CD4-positive, alpha-beta T cell treated with Interleukin-1 beta for 1 hour (primary cell): ENCODE results near the gene SLC66A2.
"Not testable (repeated sequence)": the region's sequence is repeated elsewhere in the genome, so short reads cannot be mapped to it uniquely, and the experiment has no call there.

ENCODE experiments used
- DNase-seq, 2 donors: peaks; one replicate each; pipeline ENCODE4 v3.0.0-alpha.2; 2020 to 2022

The SLC66A2 gene

GRCh38 chr18:79951545-79952455 is at the start of gene SLC66A2:
Gene SLC66A2, minus strand, starts transcription at chr18:79951653. Its CDS starts 727 bp downstream, at chr18:79950926.
- peak; percentile 94 to 96 for DNase-seq

- DNase-seq = no peak
Measured at GRCh38 chr18:80000877-80001276, 49.4 kb upstream of the SLC66A2 start.

- DNase-seq = not testable (repeated sequence)
Measured at GRCh38 chr18:79999701-80000100, 48.2 kb upstream of the SLC66A2 start.

- DNase-seq = no peak
Measured at GRCh38 chr18:79991494-79991893, 40.0 kb upstream of the SLC66A2 start.

GRCh38 chr18:79989195-79989497 is 37.7 kb upstream of the SLC66A2 start:
- DNase-seq = no peak

- DNase-seq = peak; percentile 83 to 85
Measured at GRCh38 chr18:79988451-79989194, 37.2 kb upstream of the SLC66A2 start, which contains the start of gene TXNL4A. Gene TXNL4A, minus strand, starts transcription at chr18:79988563. Its CDS starts 171 bp downstream, at chr18:79988392.

GRCh38 chr18:79988071-79988450 is 36.6 kb upstream of the SLC66A2 start:
- DNase-seq = peak; percentile 58 to 65

- DNase-seq = no peak
Measured at GRCh38 chr18:79987566-79987965, 36.1 kb upstream of the SLC66A2 start.

- no peak for DNase-seq
Measured at GRCh38 chr18:79986726-79987125, 35.3 kb upstream of the SLC66A2 start.

- DNase-seq = no peak
Measured at GRCh38 chr18:79985172-79985571, 33.7 kb upstream of the SLC66A2 start.

- no peak for DNase-seq
Measured at GRCh38 chr18:79983793-79984192, 32.3 kb upstream of the SLC66A2 start.

- no peak for DNase-seq
Measured at GRCh38 chr18:79983253-79983652, 31.8 kb upstream of the SLC66A2 start.

- peak in 1 of 2 donors; percentile 40 for DNase-seq
Measured at GRCh38 chr18:79982736-79983135, 31.3 kb upstream of the SLC66A2 start.

GRCh38 chr18:79980585-79980984 is 29.1 kb upstream of the SLC66A2 start:
- no peak for DNase-seq

- no peak for DNase-seq
Measured at GRCh38 chr18:79979843-79980242, 28.4 kb upstream of the SLC66A2 start.

- no peak for DNase-seq
Measured at GRCh38 chr18:79975985-79976680, 24.7 kb upstream of the SLC66A2 start.

GRCh38 chr18:79975043-79975442 is 23.6 kb upstream of the SLC66A2 start:
- DNase-seq = no peak

GRCh38 chr18:79974025-79974654 is 22.7 kb upstream of the SLC66A2 start:
- DNase-seq = no peak

GRCh38 chr18:79973517-79973916 is 22.1 kb upstream of the SLC66A2 start:
- no peak for DNase-seq

- no peak for DNase-seq
Measured at GRCh38 chr18:79972720-79973119, 21.3 kb upstream of the SLC66A2 start.

GRCh38 chr18:79971986-79972385 is 20.5 kb upstream of the SLC66A2 start:
- no peak for DNase-seq

- DNase-seq = no peak
Measured at GRCh38 chr18:79971211-79971952, 19.9 kb upstream of the SLC66A2 start.
